K562 (cell line): ENCODE measurements around the gene CAPS. TPM values are rescaled to one million over a fixed set of nuclear protein-coding genes. Genes with fewer than 3 reads are reported as not detected.

ENCODE experiments used
- ATAC-seq: fragments of 200-7000 bp; cut with Tn5 transposase; 3 replicates; pipeline ENCODE4 v1.9.1; 2020; ENCODE audit warnings: moderate library complexity
- BruUV-seq: library from RNA; stranded (reverse); fragments of 400-500 nt; replicated peaks from 2 replicates; lab custom pipeline; 2021; lab: Mats Ljungman, UMichigan
- CTCF ChIA-PET: fragments of 300-600 bp; formaldehyde crosslinking; extraction: SDS; loops from one replicate; lab custom pipeline; 2021; ENCODE audit warnings: low intra/inter-chr PET ratio; lab: Yijun Ruan, JAX
- POLR2A ChIA-PET: fragments of 300-600, 350-650 bp; sonication (Branson Sonifier 250); formaldehyde crosslinking; extraction: SDS; loops from one replicate; lab custom pipeline; 2021; ENCODE audit warnings: antibody characterized with exemption, inconsistent platforms; lab: Yijun Ruan, JAX
- DNase-seq, 4 experiments: peaks; one replicate each; pipeline versions ENCODE4 v3.0.0 to v3.0.0-alpha.2; 2011 to 2018; ENCODE audit warnings: low spot score in 3 of 4, mixed read lengths in 3 of 4; ENCODE audit errors: extremely low read depth in 1 of 4
- FAIRE-seq: peaks from 2 replicates; lab custom pipeline; 2011; peaks lifted over from hg19 to GRCh38; lab: Jason Lieb, UNC
- H2AFZ ChIP-seq: 2 replicates; pipeline ENCODE4 v1.6.0; 2011; ENCODE audit warnings: low read depth, low read length, control low read depth, inconsistent platforms
- H3K27ac ChIP-seq: fragments of 200-600 bp; 3 replicates; pipeline ENCODE4 v1.8.0; 2011; ENCODE audit warnings: low read depth, mild to moderate bottlenecking, control low read depth, inconsistent platforms, low read length, moderate library complexity, mixed read lengths; ENCODE audit errors: extremely low read depth
- H3K27me3 ChIP-seq, 2 experiments: fragments of 300-600 bp in 1 of 2; 2 replicates in 1 of 2; 3 replicates in 1 of 2; pipeline versions ENCODE4 v1.6.0 to v1.8.0; 2011; ENCODE audit warnings: inconsistent platforms in 2 of 2, low read length in 2 of 2, mild to moderate bottlenecking in 1 of 2, mixed read lengths in 1 of 2, moderate library complexity in 1 of 2; ENCODE audit not compliant: control insufficient read depth in 2 of 2, insufficient read depth in 2 of 2
- H3K36me3 ChIP-seq: fragments of 300-600 bp; 3 replicates; pipeline ENCODE4 v1.8.0; 2011; ENCODE audit warnings: mild to moderate bottlenecking, low read length, inconsistent platforms; ENCODE audit not compliant: control insufficient read depth, insufficient read depth
- H3K4me1 ChIP-seq, 2 experiments: fragments of 200-600 bp in 1 of 2; replicated peaks in 1 of 2; 2 replicates in 1 of 2; 3 replicates in 1 of 2; pipeline versions ENCODE4 v1.5.1 to v1.8.0; 2011; ENCODE audit warnings: inconsistent platforms in 2 of 2, low read length in 2 of 2, mild to moderate bottlenecking in 1 of 2, mixed read lengths in 1 of 2, moderate library complexity in 1 of 2; ENCODE audit not compliant: control insufficient read depth in 2 of 2, insufficient read depth in 2 of 2
- H3K4me2 ChIP-seq: 2 replicates; pipeline ENCODE4 v1.6.1; 2011; ENCODE audit warnings: low read length, control low read depth, inconsistent platforms, mixed read lengths; ENCODE audit not compliant: insufficient read depth
- H3K4me3 ChIP-seq: fragments of 200-600 bp; sonication (generic), shearing (Covaris generic); 2 replicates; pipeline ENCODE4 v1.5.1; 2016; ENCODE audit warnings: control low read depth, inconsistent platforms
- H3K79me2 ChIP-seq: fragments of 200-600 bp; 3 replicates; pipeline ENCODE4 v1.8.0; 2011; ENCODE audit warnings: low read length, inconsistent platforms; ENCODE audit not compliant: control insufficient read depth, insufficient read depth
- H3K9ac ChIP-seq, 2 experiments: 2 replicates each; pipeline versions ENCODE4 v1.6.0 to v1.6.1; 2011; ENCODE audit warnings: low read depth in 2 of 2, low read length in 2 of 2, control low read depth in 1 of 2, inconsistent platforms in 1 of 2, mild to moderate bottlenecking in 1 of 2, mixed read lengths in 1 of 2; ENCODE audit not compliant: insufficient read depth in 1 of 2
- H3K9me1 ChIP-seq: one replicate; pipeline ENCODE4 v1.6.0; 2011; ENCODE audit warnings: inconsistent platforms, mild to moderate bottlenecking, low read length, moderate library complexity; ENCODE audit not compliant: control insufficient read depth, insufficient read depth
- H3K9me3 ChIP-seq: replicated peaks from 2 replicates; pipeline ENCODE4 v1.5.1; 2011; ENCODE audit warnings: low read depth, low read length, inconsistent platforms; ENCODE audit not compliant: control insufficient read depth, insufficient read depth
- H4K20me1 ChIP-seq: replicated peaks from 2 replicates; pipeline ENCODE4 v1.6.1; 2011; ENCODE audit warnings: low read length, inconsistent platforms, mixed read lengths; ENCODE audit not compliant: control insufficient read depth, insufficient read depth
- BRF1 ChIP-seq: IDR thresholded peaks from 3 replicates; pipeline ENCODE4 v1.6.1; 2011; ENCODE audit warnings: borderline replicate concordance, mild to moderate bottlenecking; ENCODE audit not compliant: insufficient read length; ENCODE audit errors: extremely low read depth
- COPS2 ChIP-seq: fragments of 450-650 bp; conservative IDR thresholded peaks from 2 replicates; pipeline ENCODE4 v1.6.1; 2016; ENCODE audit warnings: mild to moderate bottlenecking, moderate library complexity
- MECOM ChIP-seq: fragments of 250-450 bp; sonication (Bioruptor Pico); IDR thresholded peaks from 2 replicates; pipeline ENCODE4 v1.8.0; 2022; ENCODE audit warnings: inconsistent platforms
- MIER1 ChIP-seq: fragments of 450-650 bp; IDR thresholded peaks from 2 replicates; pipeline ENCODE4 v1.6.1; 2016; ENCODE audit warnings: antibody characterized with exemption, mild to moderate bottlenecking, low read depth
- NFRKB ChIP-seq: fragments of 450-650 bp; IDR thresholded peaks from 2 replicates; pipeline ENCODE4 v1.6.1; 2016; ENCODE audit warnings: low read depth
- PRPF4 ChIP-seq: fragments of 200-400 bp; formaldehyde crosslinking; IDR thresholded peaks from one replicate; pipeline ENCODE4 v1.6.1; 2017; ENCODE audit warnings: low read length, low read depth, mild to moderate bottlenecking; ENCODE audit not compliant: insufficient read depth, poor library complexity, severe bottlenecking
- SIN3A ChIP-seq, 2 experiments: fragments of 150-350 bp in 1 of 2; IDR thresholded peaks; 2 replicates each; pipeline ENCODE4 v1.6.1; 2011 to 2016; ENCODE audit warnings: borderline replicate concordance in 2 of 2, low read depth in 2 of 2, low read length in 2 of 2, mild to moderate bottlenecking in 2 of 2, moderate library complexity in 2 of 2; ENCODE audit not compliant: control insufficient read depth in 1 of 2
- TAF1 ChIP-seq: IDR thresholded peaks from 2 replicates; pipeline ENCODE4 v1.6.1; 2011; ENCODE audit warnings: mild to moderate bottlenecking, low read length, moderate library complexity; ENCODE audit not compliant: insufficient read depth, control insufficient read depth, severe bottlenecking; ENCODE audit errors: extremely low read depth
- ZNF436 ChIP-seq: fragments of 250-450, 450-650 bp; sonication (Bioruptor Pico); formaldehyde crosslinking; IDR thresholded peaks from 2 replicates; pipeline ENCODE4 v1.7.0; 2020; ENCODE audit warnings: mild to moderate bottlenecking
- WGBS: fragments of 100-300 bp; shearing (Covaris generic); methylation state at CpG from one replicate; pipeline ENCODE4 v1.1.6; 2016; ENCODE audit warnings: low coverage, mixed read lengths; ENCODE audit not compliant: insufficient coverage; ENCODE audit errors: missing lambda C conversion rate; 5-methylcytosine and 5-hydroxymethylcytosine counted together
- in situ Hi-C: fragments of 300-500 bp; cut with MboI; formaldehyde crosslinking; loops from 4 replicates; pipeline ENCODE4 v1.15.0; 2018; ENCODE audit warnings: inconsistent platforms, mixed read lengths
- intact Hi-C: fragments of 100-400 bp; cut with micrococcal nuclease; formaldehyde crosslinking; loops from 2 replicates; pipeline ENCODE4 v1.14.2; 2022
- polyA plus RNA-seq, 8 experiments: library from polyadenylated mRNA; depleted of rRNA in 4 of 8; stranded (reverse) in 5 of 8; unstranded in 3 of 8; fragments of >200 nt; fragmentation: Nextera tagmentation in 2 of 8; fragmentation: Illumina TruSeq in 1 of 8; extraction: Ambion mirVana in 2 of 8; extraction: Trizol in 1 of 8; gene quantifications; 2 replicates each; pipeline versions ENCODE4 v1.2.1 to v1.2.3, GENCODE V29; 2011 to 2014; ENCODE audit warnings: inconsistent platforms in 1 of 8, missing spikeins in 1 of 8
- total RNA-seq, 7 experiments: library from RNA; depleted of rRNA in 6 of 7; stranded (reverse); fragments of >200 nt in 6 of 7; fragmentation: Illumina TruSeq in 2 of 7; extraction: Trizol in 2 of 7; gene quantifications; 2 replicates each; pipeline versions ENCODE4 v1.2.1 to v1.2.3, GENCODE V29; 2011 to 2021; ENCODE audit warnings: low replicate concordance in 1 of 7
- TF ChIP-seq, protein P1 (sequence below): sonication (generic); formaldehyde crosslinking; IDR thresholded peaks from 2 replicates; pipeline ENCODE4 v1.8.0; 2023; ENCODE audit warnings: mild to moderate bottlenecking, missing genetic modification reagents

Gene CAPS
- total and polyA plus RNA-seq, 9 of the 15 experiments (the other 6 are each of a cell fraction or from before 2014, with no cell fraction given), result 0.15 to 4.0 (median 0.91) TPM

GRCh38 chr19:5900976-5901375 is 13.1 kb upstream of the CAPS start:
- 91% methylated on average over 8 of the region's 8 CpGs for WGBS
- POLR2A ChIA-PET, result interaction anchor here (0.6 to 1.2 kb wide), 3 partner anchors 14 to 29 kb away, joined by 3 read pairs; no protein-coding TSS in a partner anchor

DNA sequence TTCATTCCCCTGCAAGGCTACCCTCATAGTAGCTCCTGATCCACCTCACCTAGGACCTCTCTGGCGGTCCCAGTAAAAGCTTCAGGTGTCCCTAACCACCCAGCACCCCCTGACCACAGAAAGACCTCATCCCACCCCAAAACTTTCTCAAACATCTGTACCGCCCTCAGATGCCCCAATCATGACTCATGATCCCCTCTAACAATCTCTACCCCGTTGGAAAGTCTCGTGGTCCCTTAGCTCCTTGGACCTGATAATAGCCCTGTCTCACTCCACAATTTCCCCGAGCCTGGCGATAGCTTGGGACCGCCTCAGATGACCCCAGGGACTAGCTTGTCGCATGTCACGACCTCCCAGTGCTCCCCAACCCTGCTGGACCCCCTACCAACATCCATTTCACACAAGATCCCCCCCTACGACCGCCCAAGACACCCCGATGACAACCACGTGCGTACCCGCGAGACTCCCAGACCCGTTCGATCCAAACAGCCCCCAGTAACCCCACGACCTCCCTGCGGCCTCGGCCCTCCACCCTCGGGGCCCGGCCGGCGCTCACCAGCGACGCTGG is 10.9 kb upstream of the CAPS start:
- ChIA-PET POLR2A (interaction anchor here (0.5 to 3.1 kb wide), 12 partner anchors 11 to 212 kb away, joined by 3 to 28 read pairs (median 4); partner anchors contain the start of genes CATSPERD, DUS3L and LONP1), CTCF (no interaction called here)
- peak overlapping the region; percentile 97 for H3K4me2 ChIP-seq
- intact Hi-C loops (no loop called here), in situ Hi-C loops (no loop called here)
- TSS peak; percentile 67 for BruUV-seq
- no peak for ATAC-seq
- H3K27me3 ChIP-seq, result no peaks in the 10 kb centered on the region
- peak overlapping the region; percentile 98 to 100 for H3K9ac ChIP-seq
- peaks cover 4 to 25% of the 10 kb centered on the region in 2 experiments; a peak in 4 of 5 replicates for H3K4me1 ChIP-seq
- peak overlapping the region; percentile 90 for H3K4me3 ChIP-seq
- peaks cover 12% of the 10 kb centered on the region for H4K20me1 ChIP-seq
- peak overlapping the region; percentile 96 for H3K27ac ChIP-seq
- H3K9me1 ChIP-seq, result no peaks in the 10 kb centered on the region
- no peaks in the 10 kb centered on the region for H3K9me3 ChIP-seq
- under 1% methylated on average over 20 of the region's 27 CpGs for WGBS
- peaks cover 43% of the 10 kb centered on the region for H3K79me2 ChIP-seq
- peak; percentile 55 for FAIRE-seq
- peak; percentile 32 to 56 (median 42) for DNase-seq
- H2AFZ ChIP-seq, result peak overlapping the region; percentile 98
- peaks cover 28% of the 10 kb centered on the region; the same call in 2 of the 3 replicates for H3K36me3 ChIP-seq
- TF ChIP-seq MIER1, result 0 out of 2 replicates have a peak, but pooled peaks have one; percentile 30
- no peak for TF ChIP-seq PRPF4
- TF ChIP-seq BRF1, result no peak
- no peak for TF ChIP-seq TAF1
- no peak for TF ChIP-seq COPS2
- TF ChIP-seq SIN3A (IDR thresholded peaks at IDR 0.05; ENCODE audit: borderline replicate concordance in 2 of 2, control insufficient read depth in 1 of 2, low read depth in 2 of 2, low read length in 2 of 2), result peak in 1 of 2 experiments; percentile 48; a peak in 1 of 4 replicates
- TF ChIP-seq ZNF436 (CRISPR knock-in tag), result no peak
- TF ChIP-seq NFRKB, result peak; percentile 76; the same call in 1 of the 2 replicates
- TF ChIP-seq, protein P1, sequence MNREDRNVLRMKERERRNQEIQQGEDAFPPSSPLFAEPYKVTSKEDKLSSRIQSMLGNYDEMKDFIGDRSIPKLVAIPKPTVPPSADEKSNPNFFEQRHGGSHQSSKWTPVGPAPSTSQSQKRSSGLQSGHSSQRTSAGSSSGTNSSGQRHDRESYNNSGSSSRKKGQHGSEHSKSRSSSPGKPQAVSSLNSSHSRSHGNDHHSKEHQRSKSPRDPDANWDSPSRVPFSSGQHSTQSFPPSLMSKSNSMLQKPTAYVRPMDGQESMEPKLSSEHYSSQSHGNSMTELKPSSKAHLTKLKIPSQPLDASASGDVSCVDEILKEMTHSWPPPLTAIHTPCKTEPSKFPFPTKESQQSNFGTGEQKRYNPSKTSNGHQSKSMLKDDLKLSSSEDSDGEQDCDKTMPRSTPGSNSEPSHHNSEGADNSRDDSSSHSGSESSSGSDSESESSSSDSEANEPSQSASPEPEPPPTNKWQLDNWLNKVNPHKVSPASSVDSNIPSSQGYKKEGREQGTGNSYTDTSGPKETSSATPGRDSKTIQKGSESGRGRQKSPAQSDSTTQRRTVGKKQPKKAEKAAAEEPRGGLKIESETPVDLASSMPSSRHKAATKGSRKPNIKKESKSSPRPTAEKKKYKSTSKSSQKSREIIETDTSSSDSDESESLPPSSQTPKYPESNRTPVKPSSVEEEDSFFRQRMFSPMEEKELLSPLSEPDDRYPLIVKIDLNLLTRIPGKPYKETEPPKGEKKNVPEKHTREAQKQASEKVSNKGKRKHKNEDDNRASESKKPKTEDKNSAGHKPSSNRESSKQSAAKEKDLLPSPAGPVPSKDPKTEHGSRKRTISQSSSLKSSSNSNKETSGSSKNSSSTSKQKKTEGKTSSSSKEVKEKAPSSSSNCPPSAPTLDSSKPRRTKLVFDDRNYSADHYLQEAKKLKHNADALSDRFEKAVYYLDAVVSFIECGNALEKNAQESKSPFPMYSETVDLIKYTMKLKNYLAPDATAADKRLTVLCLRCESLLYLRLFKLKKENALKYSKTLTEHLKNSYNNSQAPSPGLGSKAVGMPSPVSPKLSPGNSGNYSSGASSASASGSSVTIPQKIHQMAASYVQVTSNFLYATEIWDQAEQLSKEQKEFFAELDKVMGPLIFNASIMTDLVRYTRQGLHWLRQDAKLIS (CRISPR knock-in tag), result peak; percentile 56; the same call in 1 of the 2 replicates

More at GRCh38 chr19:5900976-5901375, 13.1 kb upstream of the CAPS start:
- H3K9me3 ChIP-seq, result no peaks in the 10 kb centered on the region
- no peak for FAIRE-seq
- BruUV-seq, result no TSS peak
- H3K9me1 ChIP-seq, result no peaks in the 10 kb centered on the region
- CTCF ChIA-PET, result no interaction called here
- no peak for TF ChIP-seq MECOM
- peaks cover 43% of the 10 kb centered on the region; the same call in 2 of the 3 replicates for H3K36me3 ChIP-seq
- no peak overlapping the region for H3K27ac ChIP-seq
- ATAC-seq, result no peak
- no peaks in the 10 kb centered on the region for H3K27me3 ChIP-seq
- peaks cover 46% of the 10 kb centered on the region for H3K79me2 ChIP-seq
- no peak overlapping the region for H3K9ac ChIP-seq
- in situ Hi-C loops (no loop called here), intact Hi-C loops (no loop called here)
- no peak overlapping the region for H2AFZ ChIP-seq
- peaks cover 4 to 47% of the 10 kb centered on the region in 2 experiments; a peak in 4 of 5 replicates for H3K4me1 ChIP-seq
- no peak overlapping the region for H3K4me3 ChIP-seq
- H4K20me1 ChIP-seq, result peaks cover 15% of the 10 kb centered on the region
- no peak overlapping the region for H3K4me2 ChIP-seq
- DNase-seq, result no peak
